ENCODE measurements around the gene SOCS7. TPM values are rescaled to one million over a fixed set of nuclear protein-coding genes. Genes with fewer than 3 reads are reported as not detected.

Gene SOCS7
- total RNA-seq, 2 donors from 2014 or later = 20.8 to 24.4 TPM

DNA sequence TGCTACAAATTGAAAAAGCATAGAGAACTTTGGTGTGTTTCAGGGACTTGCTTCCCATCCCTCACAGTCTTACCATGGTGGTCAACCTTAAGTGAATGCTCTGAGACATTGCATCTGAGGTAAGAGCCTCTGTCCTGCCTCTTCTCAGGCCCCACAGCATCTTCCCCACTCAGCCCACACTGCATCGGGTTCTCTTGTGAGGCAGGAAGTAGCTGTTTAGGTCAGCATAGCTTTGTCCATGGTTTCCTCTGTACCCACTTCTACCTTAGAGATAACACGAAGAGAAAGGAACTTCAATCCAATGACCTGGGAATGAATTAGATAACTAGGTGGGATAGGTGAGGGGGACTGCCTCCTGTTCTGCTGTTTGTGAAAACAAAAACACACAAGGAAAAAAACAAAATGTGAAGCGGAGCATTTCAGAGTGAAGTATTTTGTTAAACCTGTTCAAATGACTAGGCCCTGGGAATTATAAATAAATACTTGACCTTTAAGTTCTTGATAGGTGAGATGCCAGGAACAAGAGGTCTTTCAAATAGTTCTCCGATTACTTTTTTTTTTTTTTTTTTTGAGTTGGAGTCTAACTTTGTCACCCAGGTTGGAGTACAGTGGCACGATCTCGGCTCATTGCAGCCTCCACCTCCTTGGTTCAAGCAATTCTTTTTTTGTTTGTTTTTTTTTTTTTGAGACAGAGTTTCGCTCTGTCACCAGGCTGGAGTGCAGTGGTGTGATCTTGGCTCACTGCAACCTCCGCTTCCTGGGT, 17.7 kb downstream of the SOCS7 start:
- Mint-ChIP-seq H3K36me3 (ENCODE audit: low read depth) (peaks cover 83% of the 10 kb centered on the region), H3K27ac (no peak overlapping the region), H3K4me1 (no peaks in the 10 kb centered on the region), H3K27me3 (no peaks in the 10 kb centered on the region), H3K9me3 (no peaks in the 10 kb centered on the region), H3K4me3 (no peak overlapping the region)
- ATAC-seq (replicated peaks) = no peak

GRCh38 chr17:38379448-38379847, 27.8 kb downstream of the SOCS7 start:
- H3K36me3 Mint-ChIP-seq (ENCODE audit: low read depth) = peaks cover 21% of the 10 kb centered on the region
- H3K9me3 Mint-ChIP-seq = no peaks in the 10 kb centered on the region
- ATAC-seq (replicated peaks) = no peak
- no peak overlapping the region for H3K27ac Mint-ChIP-seq
- no peaks in the 10 kb centered on the region for H3K27me3 Mint-ChIP-seq
- H3K4me1 Mint-ChIP-seq = no peaks in the 10 kb centered on the region
- no peak overlapping the region for H3K4me3 Mint-ChIP-seq

DNA sequence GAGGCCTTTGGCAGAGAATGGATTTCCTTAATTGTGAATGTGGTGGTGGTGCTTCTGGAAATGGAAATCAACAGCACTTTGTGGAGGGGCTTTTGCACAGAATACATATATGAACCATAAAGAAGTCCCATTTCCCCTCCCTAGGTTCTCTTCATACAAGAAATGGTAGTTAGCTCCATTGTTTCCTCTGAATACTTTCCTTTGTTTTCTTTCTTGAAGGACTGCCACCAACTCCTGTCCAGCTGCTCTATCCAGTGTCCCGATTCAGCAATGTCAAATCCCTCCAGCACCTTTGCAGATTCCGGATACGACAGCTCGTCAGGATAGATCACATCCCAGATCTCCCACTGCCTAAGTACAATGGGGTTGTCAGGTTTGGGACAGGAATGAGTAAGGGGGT, 43.4 kb downstream of the SOCS7 start:
- no peak overlapping the region for H3K4me3 Mint-ChIP-seq
- H3K27me3 Mint-ChIP-seq = no peaks in the 10 kb centered on the region
- no peak overlapping the region for H3K27ac Mint-ChIP-seq
- ATAC-seq (replicated peaks) = no peak
- H3K36me3 Mint-ChIP-seq (ENCODE audit: low read depth) = peaks cover 54% of the 10 kb centered on the region
- no peaks in the 10 kb centered on the region for H3K9me3 Mint-ChIP-seq
- no peaks in the 10 kb centered on the region for H3K4me1 Mint-ChIP-seq

DNA sequence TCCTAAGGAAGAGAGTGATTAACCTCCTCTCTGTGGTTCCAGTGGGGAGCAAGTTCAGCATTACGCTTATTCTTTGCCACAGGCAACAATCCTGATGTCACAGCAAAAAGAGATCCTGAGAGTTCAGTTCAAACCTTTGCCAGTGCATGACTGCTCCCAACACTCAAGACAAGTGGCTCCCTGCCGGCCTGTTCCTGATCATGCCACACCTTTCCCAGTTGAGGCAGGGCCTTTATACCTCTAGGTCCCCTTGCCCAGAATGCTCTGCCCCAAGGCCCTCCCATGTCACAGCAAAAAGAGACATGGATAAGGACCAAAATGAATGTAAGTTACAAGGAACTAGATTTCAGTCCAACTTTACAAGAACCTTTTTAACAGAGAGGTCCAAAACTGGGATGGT, 45.6 kb downstream of the SOCS7 start:
- Mint-ChIP-seq H3K9me3 (no peaks in the 10 kb centered on the region), H3K27me3 (no peaks in the 10 kb centered on the region), H3K4me1 (no peaks in the 10 kb centered on the region), H3K36me3 (ENCODE audit: low read depth) (peaks cover 71% of the 10 kb centered on the region), H3K4me3 (no peak overlapping the region), H3K27ac (no peak overlapping the region)
- no peak for ATAC-seq (replicated peaks)

DNA sequence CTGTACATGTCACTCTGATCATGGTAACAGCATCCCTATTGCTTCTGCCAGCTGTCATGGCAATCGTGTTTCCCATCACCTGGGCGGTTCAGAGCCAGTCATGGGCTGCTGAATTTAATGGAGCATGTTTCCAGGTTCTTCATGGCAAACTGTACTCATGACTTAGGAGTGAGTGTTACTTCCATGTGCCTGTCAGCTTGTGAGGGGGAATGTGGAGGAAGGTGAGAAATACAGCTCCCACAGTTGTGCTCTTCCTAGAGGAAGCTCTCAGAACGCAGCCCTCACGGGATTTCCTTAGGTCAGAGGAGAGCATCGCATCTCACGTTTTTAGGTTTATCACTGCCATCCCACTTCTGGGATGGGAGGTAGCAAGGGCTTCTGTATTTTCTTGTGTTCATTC, 48.6 kb downstream of the SOCS7 start:
- Mint-ChIP-seq H3K4me1 (no peaks in the 10 kb centered on the region), H3K36me3 (ENCODE audit: low read depth) (peaks cover 63% of the 10 kb centered on the region), H3K4me3 (no peak overlapping the region), H3K9me3 (no peaks in the 10 kb centered on the region), H3K27me3 (no peaks in the 10 kb centered on the region), H3K27ac (no peak overlapping the region)
- no peak for ATAC-seq (replicated peaks)

DNA sequence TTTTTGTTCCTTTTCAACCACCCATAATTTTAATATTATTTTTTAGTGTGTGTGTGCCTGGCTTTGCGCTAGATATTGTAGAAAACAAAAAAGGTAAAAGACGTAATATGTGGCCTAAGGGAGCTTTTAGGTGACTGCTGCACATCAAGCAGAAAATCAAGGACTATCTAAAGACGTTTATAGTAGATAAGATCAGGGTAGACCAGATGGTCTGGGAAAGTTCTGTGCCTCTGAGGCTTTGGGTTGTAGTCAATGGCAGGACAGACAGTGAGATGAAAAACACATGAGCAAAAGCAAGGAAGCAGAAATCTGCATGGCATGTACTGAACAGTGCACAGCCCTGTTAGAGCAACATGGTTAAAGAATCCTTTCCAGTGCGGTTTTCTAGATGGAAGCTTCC, 49.8 kb downstream of the SOCS7 start:
- Mint-ChIP-seq H3K9me3 (no peaks in the 10 kb centered on the region), H3K4me1 (no peaks in the 10 kb centered on the region), H3K36me3 (ENCODE audit: low read depth) (peaks cover 52% of the 10 kb centered on the region), H3K27ac (peak overlapping the region; percentile 10), H3K4me3 (no peak overlapping the region), H3K27me3 (no peaks in the 10 kb centered on the region)
- ATAC-seq (replicated peaks) = no peak

GRCh38 chr17:38402897-38403296, 51.3 kb downstream of the SOCS7 start:
- Mint-ChIP-seq H3K27me3 (no peaks in the 10 kb centered on the region), H3K4me3 (no peak overlapping the region), H3K4me1 (no peaks in the 10 kb centered on the region), H3K9me3 (no peaks in the 10 kb centered on the region), H3K27ac (no peak overlapping the region), H3K36me3 (ENCODE audit: low read depth) (peaks cover 39% of the 10 kb centered on the region)
- ATAC-seq (replicated peaks) = no peak

DNA sequence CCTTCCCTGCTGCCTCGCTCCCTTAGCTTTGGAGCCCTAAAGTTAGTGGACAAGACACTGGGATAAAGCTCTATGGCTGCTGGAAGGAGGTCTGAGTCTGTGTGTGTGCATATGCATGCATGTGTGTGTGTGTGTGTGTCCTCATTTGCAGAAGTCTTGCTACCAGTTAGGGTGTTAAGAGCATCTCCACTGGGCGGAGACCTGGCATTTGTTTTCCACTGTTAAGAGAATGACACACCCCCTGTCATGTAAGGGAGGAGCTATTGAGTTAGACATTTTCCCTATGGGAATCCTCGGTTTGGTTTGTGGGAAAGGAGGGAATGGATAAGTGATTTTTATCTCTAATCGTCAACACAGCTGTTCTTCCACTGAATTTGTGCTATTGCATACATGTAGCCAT, 51.8 kb downstream of the SOCS7 start:
- Mint-ChIP-seq H3K36me3 (ENCODE audit: low read depth) (peaks cover 33% of the 10 kb centered on the region), H3K27ac (no peak overlapping the region), H3K4me1 (no peaks in the 10 kb centered on the region), H3K27me3 (no peaks in the 10 kb centered on the region), H3K9me3 (no peaks in the 10 kb centered on the region), H3K4me3 (no peak overlapping the region)
- no peak for ATAC-seq (replicated peaks)

- ATAC-seq (replicated peaks) = no peak
- H3K4me3 Mint-ChIP-seq = no peak overlapping the region
- H3K4me1 Mint-ChIP-seq = no peaks in the 10 kb centered on the region
- H3K27ac Mint-ChIP-seq = no peak overlapping the region
- no peaks in the 10 kb centered on the region for H3K9me3 Mint-ChIP-seq
- no peaks in the 10 kb centered on the region for H3K27me3 Mint-ChIP-seq
- peaks cover 24% of the 10 kb centered on the region for H3K36me3 Mint-ChIP-seq (ENCODE audit: low read depth)
Measured at GRCh38 chr17:38404174-38404943, 52.7 kb downstream of the SOCS7 start.

- Mint-ChIP-seq H3K4me3 (no peak overlapping the region), H3K27me3 (no peaks in the 10 kb centered on the region), H3K4me1 (no peaks in the 10 kb centered on the region), H3K27ac (no peak overlapping the region), H3K9me3 (no peaks in the 10 kb centered on the region), H3K36me3 (ENCODE audit: low read depth) (peaks cover 11% of the 10 kb centered on the region)
- no peak for ATAC-seq (replicated peaks)
Measured at GRCh38 chr17:38405654-38406053, 54.0 kb downstream of the SOCS7 start.

DNA sequence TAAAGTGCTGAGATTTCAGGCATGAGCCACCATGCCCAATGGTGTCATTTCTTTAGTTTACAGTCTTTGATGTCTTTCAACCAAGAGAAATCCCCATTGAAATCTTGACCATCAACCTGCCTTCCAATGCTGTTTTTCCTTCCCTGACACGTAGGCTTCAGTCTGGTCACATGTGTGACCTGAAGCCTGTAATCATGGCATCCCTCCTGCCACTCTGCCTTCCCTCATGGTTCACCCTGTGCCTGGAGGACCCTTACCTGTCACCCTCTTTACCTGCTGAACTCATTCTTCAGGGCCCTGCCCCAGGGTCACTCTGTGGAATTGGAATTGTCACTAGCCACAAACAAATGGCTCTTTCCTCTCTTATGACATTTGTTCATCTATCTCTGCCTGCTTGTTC, 58.6 kb downstream of the SOCS7 start:
- Mint-ChIP-seq H3K27me3 (no peaks in the 10 kb centered on the region), H3K4me1 (no peaks in the 10 kb centered on the region), H3K9me3 (no peaks in the 10 kb centered on the region), H3K27ac (no peak overlapping the region), H3K4me3 (no peak overlapping the region), H3K36me3 (ENCODE audit: low read depth) (no peaks in the 10 kb centered on the region)
- no peak for ATAC-seq (replicated peaks)

- Mint-ChIP-seq H3K9me3 (no peaks in the 10 kb centered on the region), H3K27ac (no peak overlapping the region), H3K36me3 (ENCODE audit: low read depth) (no peaks in the 10 kb centered on the region), H3K27me3 (peaks cover 19% of the 10 kb centered on the region), H3K4me3 (no peak overlapping the region), H3K4me1 (peaks cover 3% of the 10 kb centered on the region)
- no peak for ATAC-seq (replicated peaks)
Measured at GRCh38 chr17:38415250-38416194, 63.9 kb downstream of the SOCS7 start.

DNA sequence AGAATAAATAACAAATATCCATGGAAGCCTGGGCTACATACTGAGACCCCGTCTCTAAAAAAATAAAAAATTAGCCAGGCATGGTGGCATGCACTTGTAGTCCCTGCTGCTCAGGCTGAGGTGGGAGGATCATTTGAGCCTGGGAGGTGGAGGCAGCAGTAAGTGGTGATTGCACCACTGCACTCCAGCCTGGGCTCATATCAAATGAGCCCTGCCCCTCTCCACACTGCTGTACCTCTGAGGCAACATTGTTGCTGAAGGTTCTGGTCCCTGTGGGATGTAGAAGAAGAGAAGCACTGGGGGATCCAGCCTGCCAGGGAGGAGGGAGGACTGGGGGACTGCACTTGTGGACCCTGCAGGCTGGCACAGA, 65.2 kb downstream of the SOCS7 start:
- Mint-ChIP-seq H3K9me3 (no peaks in the 10 kb centered on the region), H3K4me1 (peaks cover 3% of the 10 kb centered on the region), H3K27me3 (peaks cover 24% of the 10 kb centered on the region), H3K27ac (no peak overlapping the region), H3K36me3 (ENCODE audit: low read depth) (no peaks in the 10 kb centered on the region), H3K4me3 (no peak overlapping the region)
- ATAC-seq (replicated peaks) = no peak

DNA sequence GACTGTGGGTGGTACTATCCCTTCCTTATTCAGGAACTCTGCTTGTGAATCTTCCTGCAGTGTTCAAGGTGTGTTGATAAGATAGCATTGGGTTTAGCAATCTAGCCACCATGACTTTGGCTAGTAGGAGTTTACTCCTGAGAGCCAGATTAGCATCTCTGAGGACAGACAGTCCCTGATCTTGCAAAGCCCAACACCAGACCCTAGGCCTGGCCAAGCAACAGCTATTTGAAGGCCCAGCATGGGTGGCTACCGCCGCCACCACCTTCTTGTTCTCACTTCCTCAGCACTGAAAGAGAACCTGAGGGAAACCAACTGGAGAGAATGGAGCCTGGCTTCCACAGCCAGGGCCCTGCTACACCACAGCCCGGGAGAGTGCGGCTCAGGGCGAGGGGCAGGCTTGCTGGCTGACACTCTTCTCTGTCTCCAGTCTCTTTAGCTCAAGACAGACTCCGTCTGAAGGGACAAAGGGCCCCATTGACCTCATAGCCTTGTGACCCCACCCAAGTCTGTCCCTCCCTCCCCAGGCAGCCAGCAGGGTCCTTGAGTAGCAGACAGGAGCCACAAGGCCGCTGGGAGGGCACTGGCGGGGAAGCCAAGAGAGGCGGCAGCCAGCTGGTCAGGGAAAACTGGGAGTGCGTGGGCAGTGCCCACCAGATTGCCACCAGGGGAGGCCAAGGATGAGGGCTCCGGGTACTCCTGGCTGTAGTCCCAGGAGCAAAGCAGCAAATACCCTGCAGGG, 65.7 kb downstream of the SOCS7 start:
- H3K27me3 Mint-ChIP-seq = peaks cover 29% of the 10 kb centered on the region
- no peak overlapping the region for H3K4me3 Mint-ChIP-seq
- no peak for ATAC-seq (replicated peaks)
- no peaks in the 10 kb centered on the region for H3K36me3 Mint-ChIP-seq (ENCODE audit: low read depth)
- H3K27ac Mint-ChIP-seq = no peak overlapping the region
- no peaks in the 10 kb centered on the region for H3K9me3 Mint-ChIP-seq
- H3K4me1 Mint-ChIP-seq = peaks cover 3% of the 10 kb centered on the region
